HG02885 (cell line): ENCODE data around the gene STYK1.
"Not testable (repeated sequence)": the region's sequence is repeated elsewhere in the genome, so short reads cannot be mapped to it uniquely, and the experiment has no call there.

Source experiments
- ATAC-seq: cut with Tn5 transposase; IDR thresholded peaks from one replicate; pipeline ENCODE4 v1.9.1; 2021; ENCODE audit warnings: mild to moderate bottlenecking; ENCODE audit not compliant: unreplicated experiment, poor library complexity

Gene STYK1

DNA sequence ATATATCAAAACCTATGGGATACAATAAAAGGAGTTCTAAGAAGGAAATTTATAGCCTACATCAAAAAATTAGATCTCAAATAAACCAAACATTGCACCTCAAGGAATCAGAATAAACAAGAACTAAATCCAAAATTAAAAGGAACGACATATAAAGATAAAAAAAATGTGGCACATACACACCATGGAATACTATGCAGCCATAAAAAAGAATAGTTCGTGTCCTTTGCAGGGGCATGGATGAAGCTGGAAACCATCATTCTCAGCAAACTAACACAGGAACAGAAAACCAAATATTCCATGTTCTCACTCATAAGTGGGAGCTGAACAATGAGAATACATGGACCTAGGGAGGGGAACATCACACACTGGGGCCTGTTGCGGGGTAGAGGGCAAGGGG is 91.7 kb downstream of the STYK1 start:
- ATAC-seq: not testable (repeated sequence)

- no peak for ATAC-seq
These were observed 99.5 kb downstream of the STYK1 start for GRCh38 chr12:10574307-10574706.

DNA sequence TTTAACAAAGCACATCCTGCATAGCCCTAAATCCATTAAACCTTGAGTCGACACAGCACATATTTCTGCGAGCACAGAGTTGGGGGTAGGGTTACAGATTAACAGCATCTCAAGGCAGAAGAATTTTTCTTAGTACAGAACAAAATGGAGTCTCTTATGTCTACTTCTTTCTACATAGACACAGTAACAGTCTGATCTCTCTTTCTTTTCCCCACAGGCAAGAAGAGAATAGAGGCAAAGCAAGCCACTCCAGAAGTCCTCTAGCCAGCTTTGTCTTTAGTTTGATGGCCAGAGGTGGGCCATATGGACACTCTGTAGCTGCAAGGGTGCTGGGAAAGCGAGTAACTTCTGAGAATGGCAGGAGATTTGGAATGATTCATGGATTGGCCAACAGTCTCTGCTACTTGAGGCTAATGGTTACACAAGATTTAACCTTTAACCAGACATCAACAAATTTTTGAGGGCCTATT is 101.8 kb downstream of the STYK1 start:
- not testable (repeated sequence) for ATAC-seq

- ATAC-seq: no peak
These were observed 102.7 kb downstream of the STYK1 start for GRCh38 chr12:10571141-10571540.
